Measurements from ENCODE around the gene ASL.
"Not testable (repeated sequence)": the region's sequence is repeated elsewhere in the genome, so short reads cannot be mapped to it uniquely, and the experiment has no call there.

ASL gene

DNA sequence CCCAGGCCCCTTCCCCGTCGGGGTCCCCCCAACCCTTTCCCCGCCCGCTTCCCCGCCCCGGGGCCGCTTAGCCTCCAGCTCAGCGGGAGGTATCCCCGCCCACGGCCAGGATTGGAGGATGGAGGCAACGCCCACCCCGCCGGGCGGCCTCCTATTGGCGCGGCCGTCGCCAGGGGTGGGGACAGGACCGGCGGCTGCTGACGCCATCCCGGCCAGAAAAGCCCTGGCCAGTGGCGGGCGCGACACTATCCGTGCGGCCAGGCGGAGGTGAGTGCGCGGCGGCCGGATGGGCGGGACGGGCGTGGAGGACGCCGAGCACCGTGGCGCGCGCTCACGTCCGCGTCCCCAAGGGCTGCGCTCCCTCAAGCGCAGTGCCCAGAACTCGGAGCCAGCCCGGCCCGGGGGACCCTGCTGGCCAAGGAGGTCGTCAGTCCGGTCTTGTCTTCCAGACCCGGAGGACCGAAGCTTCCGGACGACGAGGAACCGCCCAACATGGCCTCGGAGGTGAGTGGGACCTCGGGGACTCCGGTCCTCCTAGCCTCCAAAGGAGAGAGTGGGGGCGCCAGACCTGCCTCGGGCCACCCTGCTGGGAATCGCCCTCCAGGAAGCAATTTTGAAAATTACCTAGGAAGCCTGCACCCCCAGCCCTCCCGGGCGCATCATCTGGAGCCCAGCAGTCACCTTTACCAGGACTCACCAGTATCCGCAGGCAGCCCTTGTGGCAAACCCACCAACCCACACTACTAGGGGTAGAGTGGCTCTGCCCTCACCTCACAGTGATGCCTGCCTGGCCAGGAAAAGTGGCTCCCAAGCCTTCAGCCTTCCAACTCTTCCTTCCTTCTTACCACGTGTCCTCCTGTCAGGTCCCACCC lies at the start of gene ASL:
TSS of gene ASL (plus strand) at position 230 of the 872 bp plus-strand sequence. CDS start at position 493, 263 bp downstream.
- DNase-seq, result peak; percentile 85

DNA sequence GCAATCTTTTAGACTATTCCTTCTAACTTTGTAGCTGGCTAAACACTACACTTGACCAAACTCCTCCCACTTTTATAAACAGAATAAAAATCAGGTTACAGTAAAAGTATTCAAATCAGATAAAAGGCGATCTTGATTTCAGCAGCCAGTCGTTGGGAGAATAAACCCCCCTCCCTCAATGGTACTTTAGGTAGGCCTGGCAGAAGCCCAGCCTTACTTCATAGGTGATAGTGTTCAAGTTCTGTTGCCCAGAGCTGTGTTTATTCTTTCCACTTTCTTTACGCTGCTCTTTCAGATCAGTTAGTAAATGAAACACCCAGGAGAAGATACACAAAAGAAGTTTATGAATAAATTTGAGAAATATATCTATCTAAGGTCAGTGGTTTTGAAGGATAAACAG lies 47.3 kb upstream of the ASL start:
- DNase-seq, result not testable (repeated sequence)

DNA sequence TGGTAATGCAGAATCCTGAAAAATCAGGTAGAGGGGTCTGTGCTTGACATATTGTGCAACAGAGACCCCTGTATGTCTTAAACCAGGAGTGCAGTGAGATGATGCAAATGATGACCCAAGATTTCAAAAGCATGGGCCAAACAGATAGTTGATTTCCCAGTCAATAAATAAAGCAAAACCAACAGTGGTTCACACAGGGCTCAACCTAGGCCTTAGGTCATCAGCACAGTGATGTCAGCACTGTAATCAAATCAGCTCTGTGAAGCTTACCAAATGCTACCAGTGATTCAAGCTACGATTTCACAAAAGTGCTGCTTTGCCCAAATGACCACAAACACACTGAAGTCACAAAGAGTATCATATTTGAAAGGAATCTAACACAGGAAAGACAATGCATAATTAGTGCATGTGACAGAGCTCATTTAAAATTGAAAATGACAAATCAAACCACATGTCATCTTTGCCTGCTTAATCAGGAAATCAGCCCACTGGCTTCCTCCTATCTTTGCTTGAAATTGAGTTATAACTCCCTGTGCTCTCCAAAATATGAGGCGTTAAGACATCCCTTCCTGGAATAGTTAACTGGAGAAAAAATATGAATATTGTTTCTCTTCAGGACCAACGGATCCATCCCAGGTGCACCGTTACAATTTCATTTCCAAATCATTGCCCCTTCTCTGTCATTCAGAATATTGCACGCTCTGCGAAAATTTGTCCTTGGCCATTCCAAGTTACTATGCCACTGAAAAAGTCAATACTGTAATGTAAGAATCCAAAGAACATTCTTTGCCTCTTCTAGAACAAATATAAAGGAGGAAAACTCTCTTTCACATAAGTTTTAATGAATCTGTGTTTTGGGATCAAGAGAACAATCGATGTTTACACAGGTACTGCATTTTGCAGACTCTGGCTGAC lies 41.9 kb upstream of the ASL start:
- DNase-seq, result no peak

DNA sequence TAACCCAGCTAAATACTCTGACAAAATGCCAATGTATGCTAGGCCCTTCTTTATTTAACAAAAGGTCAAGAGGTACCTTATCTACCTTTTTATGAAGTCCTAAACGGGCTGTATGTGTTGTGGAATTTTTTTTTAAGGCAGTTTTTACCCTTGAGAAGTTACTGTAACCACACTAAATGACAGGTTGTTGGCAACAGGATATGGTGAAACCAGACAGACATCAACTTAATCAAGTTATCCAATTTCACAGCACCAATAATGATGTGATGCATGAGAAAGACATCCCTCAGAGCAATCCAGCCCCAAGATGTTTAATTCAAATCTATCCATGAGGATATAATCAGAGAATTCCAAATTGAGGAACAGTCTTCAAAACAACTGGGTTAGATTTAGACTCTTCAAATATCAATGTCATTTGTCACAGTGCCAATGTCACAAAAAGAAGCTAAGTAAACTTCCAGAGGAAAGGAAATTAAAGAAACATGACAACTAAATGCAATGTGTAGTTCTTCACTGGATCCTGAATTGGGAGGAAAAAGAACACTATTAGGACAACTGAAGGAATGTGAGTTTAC lies 41.1 kb upstream of the ASL start:
- not testable (repeated sequence) for DNase-seq

DNA sequence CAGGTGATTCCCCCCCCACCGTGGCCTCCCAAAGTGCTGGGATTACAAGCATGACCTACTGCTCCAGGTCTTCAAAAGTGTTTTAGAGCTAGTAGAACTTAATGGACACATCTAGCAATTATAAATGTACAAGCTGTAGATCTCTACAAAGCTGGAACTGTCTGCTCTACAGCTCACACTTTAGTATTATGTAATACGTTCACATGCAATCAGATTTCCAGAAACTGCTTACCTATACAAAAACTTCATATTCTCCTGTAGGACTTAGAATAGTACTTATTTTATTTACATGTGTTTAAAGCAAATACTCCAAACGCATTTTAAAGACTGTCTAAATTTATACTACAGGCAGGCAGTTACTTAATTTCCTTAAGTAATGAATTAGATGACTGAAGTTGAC lies 39.2 kb upstream of the ASL start:
- no peak for DNase-seq

DNA sequence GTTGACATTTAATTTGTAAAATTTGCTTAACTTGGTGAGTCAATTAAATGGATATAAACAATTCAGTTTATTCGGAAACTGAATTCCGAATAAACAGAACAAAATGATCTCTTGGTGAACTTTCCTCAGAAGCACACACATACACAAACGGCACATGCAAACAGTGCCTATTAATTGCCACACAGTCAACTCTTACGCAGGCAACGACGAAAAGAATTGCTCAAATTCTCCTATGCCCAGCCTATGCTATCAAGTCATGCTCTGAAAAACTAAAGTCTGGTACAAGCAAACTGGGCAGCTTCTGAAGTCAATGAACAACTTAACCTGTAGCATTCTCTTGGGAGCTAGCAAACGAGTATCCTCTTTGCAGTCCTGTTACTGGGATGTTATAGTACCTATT lies 38.8 kb upstream of the ASL start:
- DNase-seq, result no peak

DNA sequence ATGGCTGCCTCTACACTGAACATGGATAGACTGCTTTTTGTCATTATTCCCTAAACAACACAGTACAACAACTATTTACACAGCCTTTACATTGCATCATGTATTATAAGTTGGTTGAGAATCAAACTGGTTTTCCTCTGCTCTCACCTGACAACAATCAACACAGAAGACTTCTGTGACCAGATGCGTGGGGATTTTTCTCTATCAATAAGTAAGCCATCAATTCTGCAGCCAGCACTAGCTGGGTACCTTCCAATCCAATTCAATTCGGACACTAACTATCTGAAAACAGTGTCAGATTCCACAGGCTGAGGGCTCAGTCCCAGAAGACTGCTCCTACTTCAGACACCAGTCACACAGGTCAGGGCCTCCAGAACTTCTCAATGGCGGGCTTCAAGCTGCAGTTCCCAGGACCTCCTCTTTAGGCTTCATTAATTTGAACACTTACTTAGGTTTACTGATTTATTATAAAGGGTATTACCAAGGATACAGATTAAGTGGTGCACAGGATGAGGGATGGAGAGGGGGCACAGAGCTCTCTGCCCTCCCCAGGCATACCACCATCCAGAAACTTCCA lies 36.4 kb upstream of the ASL start:
- DNase-seq, result no peak

DNA sequence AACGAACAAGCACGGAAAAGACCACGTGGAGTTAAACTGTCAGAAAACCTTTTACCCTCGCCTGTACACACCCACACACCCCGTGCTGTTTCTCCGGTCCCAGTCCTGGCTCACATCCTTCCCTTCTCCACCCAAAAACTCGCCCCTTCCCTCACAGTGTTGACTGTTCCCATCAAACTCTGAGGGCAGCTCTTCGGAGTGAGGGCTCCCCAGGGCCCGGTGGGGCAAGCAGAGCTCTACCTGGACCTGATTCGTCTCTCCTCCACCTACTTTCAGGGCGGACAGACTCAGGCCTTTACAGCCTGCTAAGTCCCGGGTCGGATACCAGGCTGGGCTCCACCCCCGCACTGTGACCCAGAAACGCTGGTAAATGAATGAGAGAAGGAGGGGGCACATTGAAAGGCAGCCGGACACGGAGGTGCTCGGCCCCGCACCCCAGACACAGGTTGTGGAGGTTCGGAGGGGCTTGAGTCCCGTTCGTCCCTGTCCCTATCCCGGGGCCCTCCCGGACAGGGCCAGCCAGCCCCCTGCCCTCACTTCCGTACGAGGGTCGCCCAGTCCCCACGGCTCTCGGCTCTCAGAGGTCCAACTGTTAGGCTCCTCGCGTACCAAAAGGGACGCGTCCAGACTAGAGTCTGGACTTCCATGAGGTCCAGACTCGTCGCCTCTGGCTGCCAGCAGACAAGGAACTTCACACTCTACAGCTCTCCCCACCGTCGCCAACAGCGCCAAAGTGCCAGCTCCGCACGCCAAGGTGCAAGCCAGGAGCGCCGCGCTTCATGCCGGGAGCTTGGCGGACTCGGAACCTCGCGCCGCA lies 31.7 kb upstream of the ASL start:
- DNase-seq, result no peak

DNA sequence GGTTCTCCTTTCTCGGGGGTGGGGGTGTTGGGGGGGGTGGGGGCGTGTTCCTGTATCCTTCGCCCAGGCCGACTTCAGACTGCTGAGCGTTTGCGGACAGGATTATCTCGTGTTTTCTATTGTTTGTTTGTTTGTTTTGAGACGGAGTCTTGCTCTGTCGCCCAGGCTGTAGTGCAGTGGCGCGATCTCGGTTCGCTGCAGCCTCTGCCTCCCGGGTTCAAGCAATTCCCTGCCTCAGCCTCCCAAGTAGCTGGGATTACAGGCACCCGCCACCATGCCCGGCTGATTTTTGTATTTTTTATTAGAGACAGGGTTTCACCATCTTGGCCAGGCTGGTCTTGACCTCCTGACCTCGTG lies 31.1 kb upstream of the ASL start:
- not testable (repeated sequence) for DNase-seq

DNA sequence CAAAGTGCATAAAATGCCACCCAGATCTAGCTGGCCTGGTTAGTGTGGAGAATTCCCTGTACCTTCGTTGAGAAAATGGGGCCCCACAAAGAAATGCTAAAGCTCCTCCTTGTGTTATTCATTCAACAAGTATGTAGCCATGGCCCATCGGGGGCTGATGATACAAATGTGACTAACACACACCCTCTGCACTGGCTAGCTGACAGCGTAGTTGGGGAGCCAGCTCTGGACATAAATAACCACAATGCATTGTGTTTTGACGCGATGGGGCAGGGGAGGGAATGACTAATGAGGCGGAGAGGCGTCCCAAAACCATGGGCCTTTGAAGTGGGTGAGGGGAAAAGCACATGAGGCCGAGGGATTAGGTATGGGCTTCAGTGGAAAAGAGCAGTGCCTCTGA lies 28.2 kb upstream of the ASL start:
- DNase-seq, result no peak

DNA sequence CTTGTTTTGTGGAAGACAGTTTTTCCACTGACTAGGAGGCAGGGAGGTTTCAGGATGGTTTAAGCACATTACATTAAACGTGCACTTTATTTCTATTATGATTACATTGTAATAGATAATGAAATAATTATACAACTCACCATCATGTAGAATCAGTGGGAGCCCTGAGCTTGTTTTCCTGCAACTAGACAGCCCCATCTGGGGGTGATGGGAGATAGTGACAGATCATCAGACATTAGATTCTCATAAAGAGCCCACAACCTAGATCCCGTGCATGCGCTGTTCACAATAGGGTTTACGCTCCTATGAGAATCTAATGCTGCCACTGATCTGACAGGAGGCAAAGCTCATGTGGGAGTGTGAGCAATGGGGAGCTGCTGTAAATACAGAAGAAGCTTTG lies 25.7 kb upstream of the ASL start:
- not testable (repeated sequence) for DNase-seq

DNA sequence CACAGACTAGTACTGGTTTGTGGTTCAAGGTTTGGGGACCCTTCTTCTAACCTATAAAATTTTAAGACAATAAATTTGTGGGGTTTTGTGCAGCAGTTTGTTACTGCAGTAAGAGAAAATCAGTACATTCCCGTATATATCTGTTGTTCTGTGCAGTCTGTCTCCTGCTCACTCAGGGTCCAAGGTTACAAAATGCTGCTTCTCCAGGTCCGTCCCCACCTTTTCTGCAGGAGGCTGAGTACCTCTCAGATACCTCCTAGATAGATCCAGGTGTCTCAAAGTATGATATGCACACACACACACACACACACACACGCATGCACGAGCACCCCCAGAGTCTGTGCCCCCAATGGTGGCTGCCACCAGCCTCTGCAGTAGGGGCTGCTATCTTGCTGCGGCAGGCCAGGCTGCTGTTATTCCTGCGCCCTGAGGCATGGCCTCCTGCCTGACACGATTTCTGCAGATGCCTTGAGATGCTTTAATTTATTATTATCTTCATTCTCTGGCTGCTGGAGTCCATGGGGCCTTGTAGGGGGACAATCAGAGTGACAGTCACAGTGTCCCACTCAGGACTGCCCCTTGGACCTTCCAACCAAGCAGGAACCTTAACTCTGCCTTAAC lies 25.2 kb upstream of the ASL start:
- DNase-seq, result no peak

DNA sequence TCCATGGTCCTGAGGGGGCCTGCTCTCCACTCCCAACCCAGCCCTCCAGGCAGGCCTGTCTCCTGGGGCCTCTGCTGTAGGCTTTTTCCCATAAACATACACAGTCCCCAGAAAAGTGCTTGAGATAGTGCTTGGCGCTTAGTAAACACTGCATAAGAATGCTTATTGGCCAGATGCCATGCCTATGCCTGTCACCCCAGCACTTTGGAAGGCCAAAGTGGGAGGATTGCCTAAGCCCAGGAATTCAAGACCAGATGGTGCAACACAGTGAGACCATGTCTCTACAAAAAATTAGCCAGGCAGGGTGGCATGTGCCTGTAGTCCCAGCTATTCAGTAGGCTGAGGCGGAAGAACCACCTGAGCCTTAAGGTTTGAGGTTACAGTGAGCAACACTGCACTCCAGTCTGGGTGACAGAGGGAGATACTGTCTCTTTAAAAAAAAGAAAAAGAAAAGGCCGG lies 24.6 kb upstream of the ASL start:
- no peak for DNase-seq

DNA sequence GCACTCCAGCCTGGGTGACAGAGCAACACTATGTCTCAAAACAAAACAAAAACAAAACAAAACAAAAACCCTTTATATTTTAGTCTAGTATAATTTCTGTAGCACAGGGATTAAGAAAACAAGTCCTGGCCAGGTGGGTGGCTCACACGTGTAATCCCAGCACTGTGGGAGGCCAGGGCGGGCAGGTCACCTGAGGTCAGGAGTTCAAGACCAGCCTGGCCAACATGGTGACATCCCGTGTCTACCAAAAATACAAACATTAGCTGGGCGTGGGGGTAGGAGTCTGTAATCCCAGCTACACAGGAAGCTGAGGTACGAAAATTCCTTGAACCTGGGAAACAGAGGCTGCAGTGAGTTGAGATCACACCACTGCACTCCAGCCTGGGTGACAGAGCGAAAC lies 23.2 kb upstream of the ASL start:
- no peak for DNase-seq

DNA sequence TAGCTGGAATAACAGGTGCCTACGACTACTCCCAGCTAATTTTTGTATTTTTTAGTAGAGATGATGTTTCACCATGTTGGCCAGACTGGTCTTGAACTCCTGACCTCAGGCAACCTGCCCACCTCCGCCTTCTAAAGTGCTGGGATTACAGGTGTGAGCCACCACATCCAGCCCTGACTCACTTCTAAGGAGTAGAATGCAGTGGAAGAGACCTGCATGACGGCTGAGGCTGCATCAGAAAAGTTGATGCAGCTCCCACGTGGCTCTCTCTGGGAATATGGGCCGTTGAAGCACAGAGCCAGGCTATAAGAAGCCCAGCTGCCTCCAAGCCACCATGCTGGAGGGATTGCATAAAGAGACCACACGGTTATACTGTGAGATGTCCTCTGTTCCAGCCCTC lies 21.6 kb upstream of the ASL start:
- no peak for DNase-seq

DNA sequence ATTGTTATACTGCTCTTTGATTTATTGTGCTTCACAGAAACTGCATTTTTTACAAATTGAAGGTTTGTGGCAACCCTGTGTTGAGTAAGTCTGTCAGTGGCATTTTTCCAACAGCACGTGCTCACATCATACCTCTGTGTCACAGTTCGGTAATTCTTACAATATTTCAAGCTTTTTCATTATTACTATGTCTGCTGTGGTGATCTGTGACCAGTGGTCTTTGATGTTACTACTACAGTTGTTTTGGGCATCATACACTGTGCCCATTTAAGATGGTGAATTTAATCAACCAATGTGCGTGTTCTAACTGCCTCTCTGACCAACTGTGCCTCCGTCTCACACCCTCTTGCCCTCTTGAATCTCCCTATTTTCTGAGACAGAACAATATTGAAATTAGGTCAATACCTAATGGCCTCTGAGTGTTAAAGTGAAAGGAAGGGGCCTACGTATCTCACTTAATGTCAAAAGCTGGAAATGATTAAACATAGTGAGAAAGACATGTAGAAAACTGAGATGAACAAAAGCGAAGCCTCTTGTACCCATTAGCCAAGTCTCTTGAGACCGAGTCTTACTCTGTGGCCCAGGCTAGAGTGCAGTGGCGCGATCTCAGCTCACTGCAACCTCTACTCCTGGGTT lies 20.2 kb upstream of the ASL start:
- DNase-seq, result no peak

DNA sequence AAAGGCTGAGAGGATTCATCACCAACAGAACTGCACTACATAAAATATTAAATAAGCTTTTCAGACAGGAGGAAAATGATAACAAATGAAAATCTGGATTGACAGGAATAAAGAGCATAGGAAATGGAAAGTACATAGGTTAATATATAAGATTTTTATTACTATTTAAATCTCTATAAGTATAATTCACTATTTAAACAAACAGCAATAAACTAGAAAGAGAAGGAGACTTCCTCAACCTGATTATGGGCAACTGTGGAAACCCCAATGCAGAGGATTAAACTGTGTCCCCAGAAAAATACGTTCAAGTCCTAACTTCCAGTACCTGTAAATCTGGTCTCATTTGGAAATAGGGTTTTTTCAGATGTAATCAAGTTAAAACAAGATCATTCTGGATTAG lies 14.8 kb upstream of the ASL start:
- DNase-seq, result no peak

DNA sequence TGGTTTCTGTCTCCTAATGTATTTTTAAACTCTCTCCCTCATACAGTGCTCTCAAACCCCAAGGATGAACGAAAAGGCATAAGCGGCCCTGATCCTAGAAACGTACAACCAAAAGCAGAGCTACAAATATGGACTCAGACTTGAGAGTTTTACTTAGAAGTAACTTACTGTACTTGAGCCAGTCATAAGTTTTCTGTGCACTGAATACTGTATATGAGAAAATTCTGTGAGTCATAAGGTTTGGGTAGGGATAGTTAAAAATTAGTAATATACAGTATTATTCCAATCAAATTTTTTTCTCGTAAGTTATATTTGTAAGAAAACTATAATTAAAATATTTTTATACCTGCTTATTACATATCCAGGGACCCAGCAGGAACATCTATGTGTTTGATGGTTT lies 5.9 kb upstream of the ASL start:
- DNase-seq, result no peak

DNA sequence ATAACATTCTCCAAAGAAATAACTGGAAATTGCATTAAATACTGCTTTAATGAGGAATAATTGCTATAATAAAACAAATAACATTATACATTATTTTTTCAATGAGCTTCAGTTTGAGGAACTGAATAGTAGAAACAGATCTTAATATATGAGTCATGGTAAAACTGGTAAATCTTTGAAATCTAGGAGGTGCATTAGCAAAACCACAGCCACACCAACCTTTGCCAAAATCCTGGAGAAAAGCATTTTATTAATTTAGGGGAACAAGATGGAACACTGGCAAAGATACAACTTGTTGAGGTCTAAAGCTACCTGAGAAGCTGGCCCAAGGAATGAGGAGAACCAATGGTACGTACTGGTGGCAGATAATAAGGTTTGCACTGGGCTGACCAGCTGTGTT lies 5.4 kb upstream of the ASL start:
- DNase-seq, result peak; percentile 10

DNA sequence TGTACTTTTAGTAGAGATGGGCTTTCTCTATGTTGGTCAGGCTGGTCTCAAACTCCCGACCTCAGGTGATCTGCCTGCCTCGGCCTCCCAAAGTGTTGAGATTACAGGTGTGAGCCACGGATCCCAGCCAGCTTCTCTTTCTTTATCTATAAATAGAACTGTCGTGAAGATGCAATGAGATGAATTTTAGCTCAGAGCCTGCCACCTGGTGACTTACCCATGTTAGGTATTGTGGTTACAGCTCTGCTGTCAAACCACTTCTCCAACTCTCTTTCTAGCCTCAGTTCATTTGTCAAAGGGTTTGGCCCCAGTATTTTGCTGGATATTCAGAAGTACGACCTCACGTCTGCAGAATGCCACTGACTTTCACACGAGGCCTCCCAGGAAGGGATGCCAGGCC lies 3.4 kb upstream of the ASL start:
- not testable (repeated sequence) for DNase-seq

All from MV-4-11 (cell line).